ENCODE data around the gene SPRY4. TPM values are rescaled to one million over a fixed set of nuclear protein-coding genes. Genes with fewer than 3 reads are reported as not detected.

The SPRY4 gene
- total and polyA plus RNA-seq, 2 experiments from 2014 or later: 8.5 to 12.8 TPM

- Histone ChIP-seq H3K27ac (no peak overlapping the region), H3K4me3 (no peak overlapping the region), H2AFZ (no peak overlapping the region), H3F3A (ENCODE audit: insufficient read depth) (peaks cover 51% of the 10 kb centered on the region), H3K9ac (no peak overlapping the region), H4K20me1 (ENCODE audit: insufficient read depth) (peaks cover 7% of the 10 kb centered on the region; the same call in 1 of the 2 replicates), H3K4me2 (ENCODE audit: unreplicated experiment) (no peak overlapping the region), H3K27me3 (replicated peaks; ENCODE audit: insufficient read depth) (no peaks in the 10 kb centered on the region), H3K9me2 (ENCODE audit: insufficient read depth) (no peaks in the 10 kb centered on the region), H3K4me1 (ENCODE audit: insufficient read depth) (peaks cover 13% of the 10 kb centered on the region), H3K79me2 (ENCODE audit: insufficient read depth) (peaks cover 97% of the 10 kb centered on the region), H3K36me3 (ENCODE audit: low read depth) (peaks cover 18% of the 10 kb centered on the region; the same call in 1 of the 2 replicates), H3K9me3 (ENCODE audit: low read depth) (no peaks in the 10 kb centered on the region)
- TF ChIP-seq EZH2 (IDR thresholded peaks at IDR 0.05; ENCODE audit: insufficient read depth, poor library complexity, severe bottlenecking): no peak
- no peak for TF ChIP-seq EZH2phosphoT487 (IDR thresholded peaks at IDR 0.05; ENCODE audit: insufficient read depth, low read depth)
- in situ Hi-C loops (cut with MboI): no loop called here
- 97 to 99% methylated on average over 7 of the region's 7 CpGs for WGBS, 2 experiments (ENCODE audit: low coverage in 1 of 2, low lambda C conversion rate in 2 of 2, missing lambda C conversion rate in 2 of 2)
- no peak for DNase-seq
These were observed 13.1 kb downstream of the SPRY4 start for GRCh38 chr5:142311725-142312124.

- no peak for TF ChIP-seq EZH2 (IDR thresholded peaks at IDR 0.05; ENCODE audit: insufficient read depth, poor library complexity, severe bottlenecking)
- no peak for TF ChIP-seq EZH2phosphoT487 (IDR thresholded peaks at IDR 0.05; ENCODE audit: insufficient read depth, low read depth)
- H3K9me3 ChIP-seq (ENCODE audit: low read depth): no peaks in the 10 kb centered on the region
These were observed 14.0 kb downstream of the SPRY4 start for GRCh38 chr5:142310803-142311202.

GRCh38 chr5:142309747-142310318 is 15.0 kb downstream of the SPRY4 start:
- Histone ChIP-seq H3K4me3 (no peak overlapping the region), H3K4me2 (ENCODE audit: unreplicated experiment) (no peak overlapping the region), H3F3A (ENCODE audit: insufficient read depth) (peaks cover 42% of the 10 kb centered on the region), H3K27ac (no peak overlapping the region), H2AFZ (no peak overlapping the region), H3K4me1 (ENCODE audit: insufficient read depth) (0 out of 2 replicates have a peak, but pooled peaks cover 2% of the 10 kb centered on the region), H3K79me2 (ENCODE audit: insufficient read depth) (peaks cover 89% of the 10 kb centered on the region), H3K27me3 (replicated peaks; ENCODE audit: insufficient read depth) (no peaks in the 10 kb centered on the region), H3K36me3 (ENCODE audit: low read depth) (peaks cover 18% of the 10 kb centered on the region; the same call in 1 of the 2 replicates), H3K9ac (no peak overlapping the region), H4K20me1 (ENCODE audit: insufficient read depth) (no peaks in the 10 kb centered on the region; the same call in 1 of the 2 replicates), H3K9me3 (ENCODE audit: low read depth) (no peaks in the 10 kb centered on the region), H3K9me2 (ENCODE audit: insufficient read depth) (no peaks in the 10 kb centered on the region)
- in situ Hi-C loops (cut with MboI): no loop called here
- TF ChIP-seq EZH2phosphoT487 (IDR thresholded peaks at IDR 0.05; ENCODE audit: insufficient read depth, low read depth): no peak
- 85 to 89% methylated on average over 12 of the region's 12 CpGs for WGBS, 2 experiments (ENCODE audit: low coverage in 1 of 2, low lambda C conversion rate in 2 of 2, missing lambda C conversion rate in 2 of 2)
- DNase-seq: no peak

More at GRCh38 chr5:142310803-142311202, 14.0 kb downstream of the SPRY4 start:
- Histone ChIP-seq H3K9ac (no peak overlapping the region), H3K4me1 (ENCODE audit: insufficient read depth) (peaks cover 4% of the 10 kb centered on the region), H3K27me3 (replicated peaks; ENCODE audit: insufficient read depth) (no peaks in the 10 kb centered on the region), H3F3A (ENCODE audit: insufficient read depth) (peaks cover 47% of the 10 kb centered on the region), H3K27ac (no peak overlapping the region), H3K4me3 (no peak overlapping the region), H3K9me2 (ENCODE audit: insufficient read depth) (no peaks in the 10 kb centered on the region), H2AFZ (no peak overlapping the region), H3K4me2 (ENCODE audit: unreplicated experiment) (no peak overlapping the region), H3K36me3 (ENCODE audit: low read depth) (peaks cover 18% of the 10 kb centered on the region; the same call in 1 of the 2 replicates), H3K79me2 (ENCODE audit: insufficient read depth) (peaks cover 93% of the 10 kb centered on the region), H4K20me1 (ENCODE audit: insufficient read depth) (peaks cover 6% of the 10 kb centered on the region; the same call in 1 of the 2 replicates)
- DNase-seq: no peak
- in situ Hi-C loops (cut with MboI): no loop called here
- 89 to 94% methylated on average over 9 of the region's 9 CpGs for WGBS, 2 experiments (ENCODE audit: low coverage in 1 of 2, low lambda C conversion rate in 2 of 2, missing lambda C conversion rate in 2 of 2)

- Histone ChIP-seq H3K9ac (no peak overlapping the region), H3K27ac (no peak overlapping the region), H3K4me2 (ENCODE audit: unreplicated experiment) (no peak overlapping the region), H3K36me3 (ENCODE audit: low read depth) (peaks cover 17% of the 10 kb centered on the region; the same call in 1 of the 2 replicates), H3K79me2 (ENCODE audit: insufficient read depth) (peaks cover 76% of the 10 kb centered on the region), H4K20me1 (ENCODE audit: insufficient read depth) (no peaks in the 10 kb centered on the region; the same call in 1 of the 2 replicates), H2AFZ (no peak overlapping the region), H3K4me1 (ENCODE audit: insufficient read depth) (peaks cover 13% of the 10 kb centered on the region), H3K9me2 (ENCODE audit: insufficient read depth) (no peaks in the 10 kb centered on the region), H3K4me3 (no peak overlapping the region), H3K27me3 (replicated peaks; ENCODE audit: insufficient read depth) (no peaks in the 10 kb centered on the region), H3F3A (ENCODE audit: insufficient read depth) (peaks cover 40% of the 10 kb centered on the region), H3K9me3 (ENCODE audit: low read depth) (no peaks in the 10 kb centered on the region)
- in situ Hi-C loops (cut with MboI): no loop called here
- no peak for DNase-seq
- 94 to 97% methylated on average over 3 of the region's 3 CpGs for WGBS, 2 experiments (ENCODE audit: low coverage in 1 of 2, low lambda C conversion rate in 2 of 2, missing lambda C conversion rate in 2 of 2)
- TF ChIP-seq EZH2 (IDR thresholded peaks at IDR 0.05; ENCODE audit: insufficient read depth, poor library complexity, severe bottlenecking) (no peak), EZH2phosphoT487 (IDR thresholded peaks at IDR 0.05; ENCODE audit: insufficient read depth, low read depth) (no peak)
These were observed 16.5 kb downstream of the SPRY4 start for GRCh38 chr5:142308358-142308757.

Data from GM23248 (cell line).